Measurements from ENCODE around the gene SRC.

Gene SRC

DNA sequence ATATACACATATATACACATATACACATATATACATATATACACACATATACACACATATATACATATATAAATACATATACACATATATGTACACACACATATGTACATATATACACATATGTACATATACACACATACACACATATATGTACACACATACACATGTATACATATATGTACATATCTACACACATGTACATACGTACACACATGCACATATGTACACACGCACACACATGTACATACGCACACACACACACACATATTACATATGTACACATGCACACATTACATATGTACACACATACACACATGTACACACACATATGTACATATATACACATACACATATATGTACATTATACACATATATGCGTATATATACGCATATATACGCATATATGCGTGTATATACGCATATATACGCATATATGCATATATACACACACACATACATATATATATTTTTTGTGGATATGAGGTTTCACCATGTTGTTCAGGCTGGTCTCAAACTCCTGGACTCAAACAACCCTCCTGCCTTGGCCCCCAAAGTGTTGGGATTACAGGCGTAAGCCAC lies 27.2 kb downstream of the SRC start:
- H3K27me3 ChIP-seq (ENCODE audit: insufficient read depth, low read depth, severe bottlenecking) = no peaks in the 10 kb centered on the region
- DNase-seq = no peak
- TF ChIP-seq, protein P1, sequence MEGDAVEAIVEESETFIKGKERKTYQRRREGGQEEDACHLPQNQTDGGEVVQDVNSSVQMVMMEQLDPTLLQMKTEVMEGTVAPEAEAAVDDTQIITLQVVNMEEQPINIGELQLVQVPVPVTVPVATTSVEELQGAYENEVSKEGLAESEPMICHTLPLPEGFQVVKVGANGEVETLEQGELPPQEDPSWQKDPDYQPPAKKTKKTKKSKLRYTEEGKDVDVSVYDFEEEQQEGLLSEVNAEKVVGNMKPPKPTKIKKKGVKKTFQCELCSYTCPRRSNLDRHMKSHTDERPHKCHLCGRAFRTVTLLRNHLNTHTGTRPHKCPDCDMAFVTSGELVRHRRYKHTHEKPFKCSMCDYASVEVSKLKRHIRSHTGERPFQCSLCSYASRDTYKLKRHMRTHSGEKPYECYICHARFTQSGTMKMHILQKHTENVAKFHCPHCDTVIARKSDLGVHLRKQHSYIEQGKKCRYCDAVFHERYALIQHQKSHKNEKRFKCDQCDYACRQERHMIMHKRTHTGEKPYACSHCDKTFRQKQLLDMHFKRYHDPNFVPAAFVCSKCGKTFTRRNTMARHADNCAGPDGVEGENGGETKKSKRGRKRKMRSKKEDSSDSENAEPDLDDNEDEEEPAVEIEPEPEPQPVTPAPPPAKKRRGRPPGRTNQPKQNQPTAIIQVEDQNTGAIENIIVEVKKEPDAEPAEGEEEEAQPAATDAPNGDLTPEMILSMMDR (IDR thresholded peaks at IDR 0.05; ENCODE audit: low read depth, low read length) = no peak
- no peak overlapping the region for H3K27ac ChIP-seq
- H3K9me3 ChIP-seq (ENCODE audit: severe bottlenecking) = no peaks in the 10 kb centered on the region
- no peak overlapping the region for H3K4me3 ChIP-seq (ENCODE audit: low read depth, low read length)
- H3K36me3 ChIP-seq = peaks cover 44% of the 10 kb centered on the region

- no peaks in the 10 kb centered on the region for H3K27me3 ChIP-seq (ENCODE audit: insufficient read depth, low read depth, severe bottlenecking)
- no peak for DNase-seq
- no peak overlapping the region for H3K27ac ChIP-seq
- TF ChIP-seq, protein P1 (IDR thresholded peaks at IDR 0.05; ENCODE audit: low read depth, low read length) = no peak
- H3K36me3 ChIP-seq = peaks cover 34% of the 10 kb centered on the region
- no peaks in the 10 kb centered on the region for H3K9me3 ChIP-seq (ENCODE audit: severe bottlenecking)
- no peak overlapping the region for H3K4me3 ChIP-seq (ENCODE audit: low read depth, low read length)
Measured at GRCh38 chr20:37375227-37375626, 29.3 kb downstream of the SRC start.

GRCh38 chr20:37376324-37376723 lies 30.4 kb downstream of the SRC start:
- Histone ChIP-seq H3K27ac (no peak overlapping the region), H3K4me3 (ENCODE audit: low read depth, low read length) (no peak overlapping the region), H3K9me3 (ENCODE audit: severe bottlenecking) (no peaks in the 10 kb centered on the region), H3K36me3 (peaks cover 38% of the 10 kb centered on the region), H3K27me3 (ENCODE audit: insufficient read depth, low read depth, severe bottlenecking) (no peaks in the 10 kb centered on the region)
- no peak for DNase-seq
- TF ChIP-seq, protein P1 (IDR thresholded peaks at IDR 0.05; ENCODE audit: low read depth, low read length) = no peak

DNA sequence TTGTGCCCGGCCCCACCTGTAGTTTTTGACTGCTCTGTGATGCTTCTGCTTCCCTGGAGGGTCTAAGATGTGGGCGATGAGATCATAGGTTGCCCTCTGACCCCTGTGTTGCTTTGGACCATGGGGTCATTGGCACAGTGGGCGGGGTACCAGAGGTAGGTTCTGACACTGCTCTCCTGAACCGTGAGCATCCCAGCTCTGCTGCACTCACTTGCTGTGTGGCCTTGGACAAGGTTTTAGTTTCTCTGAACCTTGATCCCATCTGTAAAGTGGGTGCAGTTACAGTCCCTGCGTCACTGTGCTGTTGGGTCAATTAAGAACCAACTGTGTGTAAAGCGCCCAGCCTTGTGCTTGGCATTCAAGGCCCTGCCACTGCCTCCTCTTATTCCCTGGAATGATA lies 30.9 kb downstream of the SRC start:
- no peaks in the 10 kb centered on the region for H3K27me3 ChIP-seq (ENCODE audit: insufficient read depth, low read depth, severe bottlenecking)
- H3K27ac ChIP-seq = no peak overlapping the region
- no peak for DNase-seq
- TF ChIP-seq, protein P1 (IDR thresholded peaks at IDR 0.05; ENCODE audit: low read depth, low read length) = no peak
- H3K4me3 ChIP-seq (ENCODE audit: low read depth, low read length) = no peak overlapping the region
- peaks cover 40% of the 10 kb centered on the region for H3K36me3 ChIP-seq
- H3K9me3 ChIP-seq (ENCODE audit: severe bottlenecking) = no peaks in the 10 kb centered on the region

DNA sequence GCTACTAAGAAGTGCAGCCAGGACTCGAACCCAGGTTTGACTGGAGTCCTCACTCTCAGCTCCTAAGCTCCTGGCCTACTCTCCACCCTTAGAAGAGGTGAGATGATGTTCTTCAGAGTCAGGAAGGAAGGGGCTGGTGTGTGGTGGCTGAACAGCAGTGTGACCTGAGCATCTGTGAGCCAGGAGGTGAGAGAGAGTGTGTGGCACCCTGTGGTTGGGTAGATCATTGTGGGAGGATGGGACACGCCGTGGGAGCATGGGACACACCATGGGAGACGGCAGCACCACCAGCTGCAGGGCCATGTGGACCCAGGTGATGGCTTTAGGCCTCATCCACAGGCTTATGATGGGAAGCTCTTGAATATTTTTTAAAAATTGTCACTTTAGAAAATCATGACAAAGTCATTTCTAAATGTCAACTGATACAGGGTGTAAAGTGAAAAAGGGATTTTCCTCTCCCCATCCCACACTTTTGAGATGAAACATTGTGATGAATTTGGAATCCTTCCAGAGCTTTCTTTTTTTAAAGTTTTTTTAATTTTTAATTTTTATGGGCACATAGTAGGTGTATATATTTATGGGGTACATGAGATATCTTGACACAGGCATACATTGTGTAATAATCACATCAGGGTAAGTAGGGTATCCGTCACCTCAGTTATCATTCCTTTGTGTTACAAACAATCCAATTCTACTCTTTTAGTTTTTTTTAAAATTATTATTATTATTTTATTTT lies 31.6 kb downstream of the SRC start:
- H3K27me3 ChIP-seq (ENCODE audit: insufficient read depth, low read depth, severe bottlenecking) = no peaks in the 10 kb centered on the region
- no peaks in the 10 kb centered on the region for H3K9me3 ChIP-seq (ENCODE audit: severe bottlenecking)
- no peak for DNase-seq
- no peak overlapping the region for H3K4me3 ChIP-seq (ENCODE audit: low read depth, low read length)
- no peak overlapping the region for H3K27ac ChIP-seq
- TF ChIP-seq, protein P1 (IDR thresholded peaks at IDR 0.05; ENCODE audit: low read depth, low read length) = no peak
- H3K36me3 ChIP-seq = peaks cover 48% of the 10 kb centered on the region

All from WERI-Rb-1 (cell line).